HEK293T (cell line): ENCODE measurements around the gene UBE2G2.

Source experiments
- FOXA1 ChIP-seq: fragments of 450-650 bp; IDR thresholded peaks from 2 replicates; pipeline ENCODE4 v1.6.1; 2016; ENCODE audit warnings: mild to moderate bottlenecking
- FOXK2 ChIP-seq: fragments of 450-650 bp; IDR thresholded peaks from 2 replicates; pipeline ENCODE4 v1.6.1; 2016; ENCODE audit warnings: mild to moderate bottlenecking
- FOXM1 ChIP-seq: fragments of 450-650 bp; IDR thresholded peaks from 2 replicates; pipeline ENCODE4 v1.6.1; 2017; ENCODE audit warnings: mild to moderate bottlenecking, borderline replicate concordance
- HDGF ChIP-seq: fragments of 450-650 bp; IDR thresholded peaks from 2 replicates; pipeline ENCODE4 v1.6.1; 2017; ENCODE audit warnings: antibody characterized with exemption, borderline replicate concordance
- PKNOX1 ChIP-seq: fragments of 450-650 bp; IDR thresholded peaks from 2 replicates; pipeline ENCODE4 v1.6.1; 2016
- SUZ12 ChIP-seq: fragments of 450-650 bp; IDR thresholded peaks from 2 replicates; pipeline ENCODE4 v1.6.1; 2016; ENCODE audit warnings: mild to moderate bottlenecking
- TARDBP ChIP-seq: fragments of 450-650 bp; IDR thresholded peaks from 2 replicates; pipeline ENCODE4 v1.6.1; 2016
- ZNF384 ChIP-seq: fragments of 450-650 bp; IDR thresholded peaks from 2 replicates; pipeline ENCODE4 v1.6.1; 2016

GRCh38 chr21:44780137-44780502 is 21.5 kb downstream of the UBE2G2 start:
- TF ChIP-seq FOXA1 (no peak), SUZ12 (no peak), ZNF384 (no peak), FOXK2 (no peak), HDGF (no peak), TARDBP (no peak), FOXM1 (no peak), PKNOX1 (no peak)
